HepG2 (cell line): ENCODE measurements around the gene SH3TC2. TPM values are rescaled to one million over a fixed set of nuclear protein-coding genes. Genes with fewer than 3 reads are reported as not detected.

ENCODE experiments used
- ATAC-seq: fragments of 200-7000 bp; cut with Tn5 transposase; 3 replicates; pipeline ENCODE4 v1.9.1; 2020; ENCODE audit warnings: mild to moderate bottlenecking, moderate library complexity
- BruUV-seq: library from RNA; stranded (reverse); fragments of 400-500 nt; replicated peaks from 2 replicates; lab custom pipeline; 2021; lab: Mats Ljungman, UMichigan
- CTCF ChIA-PET: fragments of 300-600 bp; formaldehyde crosslinking; extraction: SDS; loops from one replicate; lab custom pipeline; 2021; ENCODE audit warnings: low total read pairs, inconsistent platforms, low intra/inter-chr PET ratio; lab: Yijun Ruan, JAX
- POLR2A ChIA-PET: fragments of 350-600 bp; sonication (Branson Sonifier 250); formaldehyde crosslinking; loops from one replicate; lab custom pipeline; 2020; ENCODE audit warnings: antibody characterized with exemption, inconsistent platforms; lab: Yijun Ruan, JAX
- DNase-seq: peaks from one replicate; pipeline ENCODE4 v3.0.0-alpha.2; 2015; ENCODE audit warnings: low spot score
- FAIRE-seq: peaks from 3 replicates; lab custom pipeline; 2011; peaks lifted over from hg19 to GRCh38; lab: Jason Lieb, UNC
- H2AFZ ChIP-seq: one replicate; pipeline ENCODE4 v1.6.1; 2011; ENCODE audit warnings: low read length, inconsistent platforms
- H3K27ac ChIP-seq: fragments of 300-600 bp; 3 replicates; pipeline ENCODE4 v1.8.0; 2011; ENCODE audit warnings: mixed run types, mild to moderate bottlenecking, mixed read lengths, low read length, inconsistent platforms; ENCODE audit not compliant: insufficient read depth; ENCODE audit errors: extremely low read length
- H3K27me3 ChIP-seq, 2 experiments: fragments of 200-600 bp in 1 of 2; 2 replicates in 1 of 2; 3 replicates in 1 of 2; pipeline versions ENCODE4 v1.6.0 to v1.8.0; 2011; ENCODE audit warnings: low read length in 2 of 2, mild to moderate bottlenecking in 2 of 2, moderate library complexity in 2 of 2, inconsistent platforms in 1 of 2; ENCODE audit not compliant: insufficient read depth in 2 of 2, control insufficient read depth in 1 of 2
- H3K36me3 ChIP-seq, 2 experiments: fragments of 200-600 bp in 1 of 2; replicated peaks in 1 of 2; 2 replicates in 1 of 2; 3 replicates in 1 of 2; pipeline versions ENCODE4 v1.5.1 to v1.8.0; 2011; ENCODE audit warnings: low read length in 2 of 2, inconsistent platforms in 1 of 2; ENCODE audit not compliant: insufficient read depth in 2 of 2, control insufficient read depth in 1 of 2
- H3K4me1 ChIP-seq: 2 replicates; pipeline ENCODE4 v1.5.1; 2012; ENCODE audit warnings: low read length, inconsistent platforms; ENCODE audit not compliant: insufficient read depth
- H3K4me2 ChIP-seq: 2 replicates; pipeline ENCODE4 v1.6.0; 2011; ENCODE audit warnings: low read depth, low read length, inconsistent platforms
- H3K4me3 ChIP-seq, 3 experiments: fragments of 200-600 bp in 1 of 3; sonication (generic), shearing (Covaris generic) in 1 of 3; replicated peaks in 1 of 3; 2 replicates each; pipeline ENCODE4 v1.5.1; 2011 to 2016; ENCODE audit warnings: low read length in 3 of 3, inconsistent platforms in 2 of 3, low read depth in 2 of 3, mild to moderate bottlenecking in 2 of 3, control low read depth in 1 of 3, mixed read lengths in 1 of 3; ENCODE audit not compliant: insufficient read depth in 1 of 3
- H3K79me2 ChIP-seq: one replicate; pipeline ENCODE4 v1.6.1; 2011; ENCODE audit warnings: low read length, inconsistent platforms; ENCODE audit not compliant: insufficient read depth
- H3K9ac ChIP-seq: 2 replicates; pipeline ENCODE4 v1.6.0; 2011; ENCODE audit warnings: mild to moderate bottlenecking, low read depth, low read length, inconsistent platforms; ENCODE audit not compliant: insufficient read depth
- H3K9me3 ChIP-seq: 2 replicates; pipeline ENCODE4 v1.5.1; 2012; ENCODE audit warnings: mild to moderate bottlenecking, low read length
- H4K20me1 ChIP-seq: 2 replicates; pipeline ENCODE4 v1.6.0; 2011; ENCODE audit warnings: inconsistent platforms, mild to moderate bottlenecking, low read length, moderate library complexity; ENCODE audit not compliant: insufficient read depth
- NFATC3 ChIP-seq: sonication (generic); formaldehyde crosslinking; IDR thresholded peaks from 2 replicates; pipeline ENCODE4 v1.5.1; 2020; ENCODE audit warnings: mild to moderate bottlenecking, missing genetic modification reagents
- NR2F6 ChIP-seq, 2 experiments: IDR thresholded peaks; 2 replicates each; pipeline ENCODE4 v1.6.1; 2016; ENCODE audit warnings: antibody characterized with exemption in 1 of 2, mild to moderate bottlenecking in 1 of 2
- ZNF292 ChIP-seq: sonication (generic); formaldehyde crosslinking; IDR thresholded peaks from 2 replicates; pipeline ENCODE4 v1.8.1; 2022; ENCODE audit warnings: mild to moderate bottlenecking, low read depth, missing genetic modification reagents, borderline replicate concordance
- ZNF484 ChIP-seq: sonication (generic); formaldehyde crosslinking; IDR thresholded peaks from 2 replicates; pipeline ENCODE4 v1.5.1; 2020; ENCODE audit warnings: mild to moderate bottlenecking, low read depth, missing genetic modification reagents, borderline replicate concordance
- WGBS: methylation state at CpG from one replicate; pipeline ENCODE4 v1.1.6; 2017; ENCODE audit warnings: low lambda C conversion rate; 5-methylcytosine and 5-hydroxymethylcytosine counted together
- in situ Hi-C: cut with HindIII; loops from 2 replicates; pipeline ENCODE4 v1.10.0; 2017; ENCODE audit warnings: low pct_unique_long_range_greater_than_20kb; ENCODE audit not compliant: extremely low pct_ligation_motif_present
- intact Hi-C: fragments of 100-400 bp; cut with micrococcal nuclease; formaldehyde crosslinking; loops from one replicate; pipeline ENCODE4 v1.10.0; 2022; ENCODE audit not compliant: unreplicated experiment
- polyA plus RNA-seq, 8 experiments: library from polyadenylated mRNA; depleted of rRNA in 3 of 8; stranded (reverse) in 7 of 8; unstranded in 1 of 8; fragments of >200 nt; fragmentation: Illumina TruSeq in 4 of 8; extraction: Trizol in 4 of 8; gene quantifications; 2 replicates each; pipeline versions ENCODE4 v1.2.1 to v1.2.3, GENCODE V29; 2011 to 2016; ENCODE audit warnings: low read depth in 4 of 8, missing spikeins in 1 of 8, mixed read lengths in 1 of 8; ENCODE audit not compliant: insufficient read depth in 1 of 8
- total RNA-seq, 5 experiments: library from RNA; depleted of rRNA; stranded (reverse); fragments of >200 nt; fragmentation: Illumina TruSeq; extraction: Trizol; gene quantifications; 2 replicates each; pipeline ENCODE4 v1.2.3, GENCODE V29; 2016; ENCODE audit warnings: low read depth in 1 of 5
- TF ChIP-seq, protein P1 (sequence below): IDR thresholded peaks from 2 replicates; pipeline ENCODE4 v1.6.1; 2016; ENCODE audit warnings: control low read depth
- TF ChIP-seq, protein P2 (sequence below): sonication (generic); formaldehyde crosslinking; IDR thresholded peaks from 2 replicates; pipeline ENCODE4 v1.4.0; 2020; ENCODE audit warnings: missing genetic modification reagents, mild to moderate bottlenecking, borderline replicate concordance

The SH3TC2 gene
- total and polyA plus RNA-seq, 2 of the 13 experiments (the other 11 are each of a cell fraction or from before 2014, with no cell fraction given), result 0.34 to 0.71 TPM

DNA sequence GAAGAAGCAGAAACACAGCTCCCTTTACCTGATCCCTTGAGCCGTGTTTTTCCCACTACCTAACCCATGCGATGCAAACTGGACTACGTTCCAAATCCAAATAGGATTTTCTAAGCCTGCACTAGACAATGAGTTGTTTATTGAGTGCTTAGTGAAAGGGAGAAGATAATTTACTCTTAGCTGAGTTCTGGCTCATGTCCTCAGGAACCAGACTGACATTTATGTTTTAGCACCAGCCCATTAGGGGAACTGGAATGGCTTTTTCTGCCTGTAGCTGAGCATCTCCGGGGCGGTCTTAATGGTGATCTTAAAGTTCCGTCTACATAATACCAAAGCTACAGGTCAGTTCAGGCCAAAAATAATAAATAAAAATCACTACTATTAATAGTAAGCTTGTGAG, 81.5 kb downstream of the SH3TC2 start:
- CTCF ChIA-PET, result no interaction called here
- Histone ChIP-seq H3K9me3 (no peaks in the 10 kb centered on the region), H3K4me3 (no peak overlapping the region), H3K36me3 (no peaks in the 10 kb centered on the region), H2AFZ (no peak overlapping the region), H3K9ac (no peak overlapping the region), H3K4me2 (no peak overlapping the region), H3K27ac (no peak overlapping the region), H4K20me1 (no peaks in the 10 kb centered on the region), H3K27me3 (no peaks in the 10 kb centered on the region), H3K79me2 (no peaks in the 10 kb centered on the region), H3K4me1 (no peaks in the 10 kb centered on the region)
- intact Hi-C loops, result no loop called here
- in situ Hi-C loops, result no loop called here
- DNase-seq (no peak), ATAC-seq (no peak), FAIRE-seq (no peak)
- no TSS peak for BruUV-seq
- TF ChIP-seq, protein P1, sequence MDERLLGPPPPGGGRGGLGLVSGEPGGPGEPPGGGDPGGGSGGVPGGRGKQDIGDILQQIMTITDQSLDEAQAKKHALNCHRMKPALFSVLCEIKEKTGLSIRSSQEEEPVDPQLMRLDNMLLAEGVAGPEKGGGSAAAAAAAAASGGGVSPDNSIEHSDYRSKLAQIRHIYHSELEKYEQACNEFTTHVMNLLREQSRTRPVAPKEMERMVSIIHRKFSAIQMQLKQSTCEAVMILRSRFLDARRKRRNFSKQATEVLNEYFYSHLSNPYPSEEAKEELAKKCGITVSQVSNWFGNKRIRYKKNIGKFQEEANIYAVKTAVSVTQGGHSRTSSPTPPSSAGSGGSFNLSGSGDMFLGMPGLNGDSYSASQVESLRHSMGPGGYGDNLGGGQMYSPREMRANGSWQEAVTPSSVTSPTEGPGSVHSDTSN, result no peak
- no peak for TF ChIP-seq ZNF484
- TF ChIP-seq, protein P2, sequence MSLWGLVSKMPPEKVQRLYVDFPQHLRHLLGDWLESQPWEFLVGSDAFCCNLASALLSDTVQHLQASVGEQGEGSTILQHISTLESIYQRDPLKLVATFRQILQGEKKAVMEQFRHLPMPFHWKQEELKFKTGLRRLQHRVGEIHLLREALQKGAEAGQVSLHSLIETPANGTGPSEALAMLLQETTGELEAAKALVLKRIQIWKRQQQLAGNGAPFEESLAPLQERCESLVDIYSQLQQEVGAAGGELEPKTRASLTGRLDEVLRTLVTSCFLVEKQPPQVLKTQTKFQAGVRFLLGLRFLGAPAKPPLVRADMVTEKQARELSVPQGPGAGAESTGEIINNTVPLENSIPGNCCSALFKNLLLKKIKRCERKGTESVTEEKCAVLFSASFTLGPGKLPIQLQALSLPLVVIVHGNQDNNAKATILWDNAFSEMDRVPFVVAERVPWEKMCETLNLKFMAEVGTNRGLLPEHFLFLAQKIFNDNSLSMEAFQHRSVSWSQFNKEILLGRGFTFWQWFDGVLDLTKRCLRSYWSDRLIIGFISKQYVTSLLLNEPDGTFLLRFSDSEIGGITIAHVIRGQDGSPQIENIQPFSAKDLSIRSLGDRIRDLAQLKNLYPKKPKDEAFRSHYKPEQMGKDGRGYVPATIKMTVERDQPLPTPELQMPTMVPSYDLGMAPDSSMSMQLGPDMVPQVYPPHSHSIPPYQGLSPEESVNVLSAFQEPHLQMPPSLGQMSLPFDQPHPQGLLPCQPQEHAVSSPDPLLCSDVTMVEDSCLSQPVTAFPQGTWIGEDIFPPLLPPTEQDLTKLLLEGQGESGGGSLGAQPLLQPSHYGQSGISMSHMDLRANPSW (CRISPR knock-in tag), result no peak
- TF ChIP-seq NR2F6 (IDR thresholded peaks at IDR 0.05), result no peak
- TF ChIP-seq NR2F6 (CRISPR knock-in tag; IDR thresholded peaks at IDR 0.05), result no peak
- TF ChIP-seq ZNF292, result no peak
- TF ChIP-seq NFATC3, result no peak
- POLR2A ChIA-PET, result no interaction called here
- WGBS, result 62% methylated on average over 6 of the region's 6 CpGs
